OCI-LY3 (cell line): ENCODE results near the gene XPO6.

Experiments
- H2AFZ ChIP-seq: fragments of 200-600, 300-600 bp; shearing (Covaris generic); 2 replicates; pipeline ENCODE4 v1.6.0; 2014; ENCODE audit warnings: antibody characterized with exemption, low read depth, low read length
- H3K27ac ChIP-seq: fragments of 200-600, 300-600 bp; sonication (generic); 2 replicates; pipeline ENCODE4 v1.5.1; 2014; ENCODE audit warnings: mild to moderate bottlenecking, low read length, moderate library complexity, mixed read lengths
- H3K27me3 ChIP-seq: fragments of 200-600, 300-600 bp; sonication (generic); 2 replicates; pipeline ENCODE4 v1.6.1; 2014; ENCODE audit warnings: low read depth, low read length, mixed read lengths
- H3K36me3 ChIP-seq: fragments of 200-600, 300-600 bp; sonication (generic); replicated peaks from 2 replicates; pipeline ENCODE3; 2014; ENCODE audit warnings: low read depth, low read length, mixed read lengths
- H3K4me1 ChIP-seq: fragments of 300-600, 200-600 bp; sonication (generic); 2 replicates; pipeline ENCODE4 v1.6.1; 2014; ENCODE audit warnings: low read length, mixed read lengths
- H3K4me2 ChIP-seq: fragments of 200-600, 300-600 bp; sonication (generic); 2 replicates; pipeline ENCODE4 v1.6.1; 2014; ENCODE audit warnings: low read length, mixed read lengths
- H3K4me3 ChIP-seq: fragments of 300-600, 200-600 bp; sonication (generic); 2 replicates; pipeline ENCODE4 v1.5.1; 2014; ENCODE audit warnings: antibody characterized with exemption, mild to moderate bottlenecking, low read length, moderate library complexity
- H3K79me2 ChIP-seq: fragments of 300-600, 200-600 bp; shearing (Covaris generic); 2 replicates; pipeline ENCODE4 v1.6.1; 2014; ENCODE audit warnings: mild to moderate bottlenecking, low read length, mixed read lengths
- H3K9ac ChIP-seq: fragments of 300-600, 200-600 bp; shearing (Covaris generic); 2 replicates; pipeline ENCODE4 v1.6.0; 2014; ENCODE audit warnings: mild to moderate bottlenecking, low read length, moderate library complexity
- H3K9me3 ChIP-seq: fragments of 200-600, 300-600 bp; shearing (Covaris generic); 2 replicates; pipeline ENCODE4 v1.6.1; 2014; ENCODE audit warnings: low read length, mixed read lengths; ENCODE audit not compliant: insufficient read depth
- H4K20me1 ChIP-seq: fragments of 200-600, 300-600 bp; sonication (generic); 2 replicates; pipeline ENCODE4 v1.6.1; 2016; ENCODE audit warnings: low read length, mixed read lengths; ENCODE audit not compliant: insufficient read depth
- EZH2phosphoT487 ChIP-seq: fragments of 200-600 bp; shearing (Covaris generic); IDR thresholded peaks from 2 replicates; pipeline ENCODE4 v1.6.1; 2018; ENCODE audit warnings: antibody characterized with exemption, mixed run types, low read depth
- TF ChIP-seq, protein P1 (sequence below): fragments of 200-600, 300-600 bp; sonication (generic); IDR thresholded peaks from 2 replicates; pipeline ENCODE4 v1.5.1; 2014; ENCODE audit warnings: antibody characterized with exemption, low read length, low read depth

Gene XPO6

GRCh38 chr16:28207399-28207798 is 4.4 kb downstream of the XPO6 start:
- no peaks in the 10 kb centered on the region for H3K9me3 ChIP-seq
- peaks cover 72% of the 10 kb centered on the region for H4K20me1 ChIP-seq
- no peak overlapping the region for H3K9ac ChIP-seq
- no peak overlapping the region for H3K27ac ChIP-seq
- TF ChIP-seq EZH2phosphoT487, result no peak
- TF ChIP-seq, protein P1, sequence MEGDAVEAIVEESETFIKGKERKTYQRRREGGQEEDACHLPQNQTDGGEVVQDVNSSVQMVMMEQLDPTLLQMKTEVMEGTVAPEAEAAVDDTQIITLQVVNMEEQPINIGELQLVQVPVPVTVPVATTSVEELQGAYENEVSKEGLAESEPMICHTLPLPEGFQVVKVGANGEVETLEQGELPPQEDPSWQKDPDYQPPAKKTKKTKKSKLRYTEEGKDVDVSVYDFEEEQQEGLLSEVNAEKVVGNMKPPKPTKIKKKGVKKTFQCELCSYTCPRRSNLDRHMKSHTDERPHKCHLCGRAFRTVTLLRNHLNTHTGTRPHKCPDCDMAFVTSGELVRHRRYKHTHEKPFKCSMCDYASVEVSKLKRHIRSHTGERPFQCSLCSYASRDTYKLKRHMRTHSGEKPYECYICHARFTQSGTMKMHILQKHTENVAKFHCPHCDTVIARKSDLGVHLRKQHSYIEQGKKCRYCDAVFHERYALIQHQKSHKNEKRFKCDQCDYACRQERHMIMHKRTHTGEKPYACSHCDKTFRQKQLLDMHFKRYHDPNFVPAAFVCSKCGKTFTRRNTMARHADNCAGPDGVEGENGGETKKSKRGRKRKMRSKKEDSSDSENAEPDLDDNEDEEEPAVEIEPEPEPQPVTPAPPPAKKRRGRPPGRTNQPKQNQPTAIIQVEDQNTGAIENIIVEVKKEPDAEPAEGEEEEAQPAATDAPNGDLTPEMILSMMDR, result no peak
- H3K4me2 ChIP-seq, result no peak overlapping the region
- no peak overlapping the region for H2AFZ ChIP-seq
- no peak overlapping the region for H3K4me3 ChIP-seq
- H3K4me1 ChIP-seq, result peaks cover 38% of the 10 kb centered on the region
- H3K36me3 ChIP-seq, result peaks cover 71% of the 10 kb centered on the region
- H3K27me3 ChIP-seq, result no peaks in the 10 kb centered on the region
- H3K79me2 ChIP-seq, result peaks cover 94% of the 10 kb centered on the region

DNA sequence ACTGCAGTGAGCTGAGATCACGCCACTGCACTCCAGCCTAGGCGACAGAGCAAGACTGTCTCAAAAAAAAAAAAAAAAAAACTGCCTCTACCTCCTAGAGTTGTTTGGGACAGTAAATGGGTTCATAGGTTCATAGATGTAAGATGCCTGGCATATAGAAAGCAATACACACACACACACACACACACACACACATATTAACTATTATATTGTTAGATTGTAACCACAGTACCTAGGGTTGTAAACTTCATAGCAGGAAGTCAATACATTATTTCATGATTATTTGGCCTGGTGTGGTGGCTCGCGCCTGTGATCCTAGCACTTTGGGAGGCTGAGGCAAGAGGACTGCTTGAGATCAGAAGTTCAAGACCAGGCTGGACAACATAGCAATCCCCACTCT is 5.8 kb downstream of the XPO6 start:
- H3K36me3 ChIP-seq, result peaks cover 81% of the 10 kb centered on the region
- H3K4me1 ChIP-seq, result peaks cover 48% of the 10 kb centered on the region
- peaks cover 83% of the 10 kb centered on the region for H4K20me1 ChIP-seq
- H3K4me3 ChIP-seq, result no peak overlapping the region
- no peaks in the 10 kb centered on the region for H3K9me3 ChIP-seq
- H3K79me2 ChIP-seq, result peaks cover 100% of the 10 kb centered on the region
- H3K4me2 ChIP-seq, result no peak overlapping the region
- TF ChIP-seq, protein P1, result no peak
- no peak for TF ChIP-seq EZH2phosphoT487
- no peak overlapping the region for H2AFZ ChIP-seq
- no peak overlapping the region for H3K27ac ChIP-seq
- no peaks in the 10 kb centered on the region for H3K27me3 ChIP-seq
- H3K9ac ChIP-seq, result no peak overlapping the region

DNA sequence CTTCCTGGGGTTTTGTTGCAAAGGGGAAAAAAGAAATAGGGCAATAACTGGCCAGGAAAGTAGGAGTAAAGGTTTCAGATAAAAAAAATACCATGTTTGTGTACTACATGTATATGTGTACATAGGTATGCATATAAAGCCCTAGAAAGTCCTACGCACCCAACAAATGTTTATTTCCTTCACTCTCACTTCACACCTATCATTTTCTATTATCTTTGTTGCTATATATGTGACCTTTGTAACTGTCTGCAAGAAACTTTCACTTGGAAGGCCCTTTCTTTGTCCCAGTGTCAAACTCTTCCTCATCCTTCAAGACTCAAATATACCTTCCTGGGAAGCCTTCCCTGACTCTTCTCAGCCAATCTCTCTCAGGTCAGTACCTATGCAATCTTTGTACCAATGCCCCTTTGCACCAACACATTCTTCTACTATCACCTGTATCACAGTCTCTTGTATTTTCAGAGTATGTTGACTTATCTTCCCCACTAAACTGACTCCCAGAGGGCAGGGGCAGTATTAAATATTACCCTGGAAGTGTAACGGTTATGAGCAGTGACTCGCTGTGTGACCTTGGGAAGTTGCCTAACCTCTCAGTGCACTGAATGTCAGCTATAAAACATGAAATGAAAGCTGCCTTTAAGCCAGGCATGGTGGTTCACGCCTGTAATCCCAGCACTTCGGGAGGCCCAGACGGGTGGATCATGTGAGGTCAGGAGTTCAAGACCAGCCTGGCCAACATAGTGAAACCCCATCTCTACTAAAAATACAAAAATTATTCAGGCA is 6.5 kb downstream of the XPO6 start:
- Histone ChIP-seq H3K9ac (no peak overlapping the region), H3K27me3 (no peaks in the 10 kb centered on the region), H3K4me3 (no peak overlapping the region), H3K9me3 (no peaks in the 10 kb centered on the region), H3K27ac (no peak overlapping the region), H2AFZ (no peak overlapping the region), H3K79me2 (peaks cover 100% of the 10 kb centered on the region), H3K36me3 (peaks cover 82% of the 10 kb centered on the region), H4K20me1 (peaks cover 82% of the 10 kb centered on the region), H3K4me2 (no peak overlapping the region), H3K4me1 (peaks cover 48% of the 10 kb centered on the region)
- no peak for TF ChIP-seq EZH2phosphoT487
- TF ChIP-seq, protein P1, result no peak

DNA sequence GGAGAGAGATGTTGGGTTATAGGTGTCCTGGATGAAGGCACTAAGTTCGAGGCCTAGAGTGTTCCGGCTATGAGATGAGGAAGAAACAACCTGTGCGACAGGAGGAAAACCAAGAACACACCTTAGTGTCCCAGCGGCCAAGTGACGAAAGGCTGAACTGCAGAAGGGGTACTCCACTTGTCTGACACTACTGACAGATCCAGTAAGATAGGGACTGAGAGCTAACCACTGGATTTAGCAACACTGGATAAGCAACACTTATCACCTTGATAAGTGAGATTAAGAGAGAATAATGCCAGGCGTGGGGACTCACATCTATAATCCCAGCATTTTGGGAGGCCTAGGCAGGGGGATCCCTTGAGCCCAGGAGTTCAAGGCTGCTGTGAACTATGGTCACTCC is 7.1 kb downstream of the XPO6 start:
- Histone ChIP-seq H3K27ac (no peak overlapping the region), H3K4me1 (peaks cover 41% of the 10 kb centered on the region)

More for the DNA sequence above, 7.1 kb downstream of the XPO6 start:
- Histone ChIP-seq H2AFZ (no peak overlapping the region), H3K36me3 (peaks cover 80% of the 10 kb centered on the region), H3K4me2 (no peak overlapping the region), H3K79me2 (peaks cover 100% of the 10 kb centered on the region), H3K9ac (no peak overlapping the region), H3K9me3 (no peaks in the 10 kb centered on the region), H4K20me1 (peaks cover 79% of the 10 kb centered on the region), H3K4me3 (no peak overlapping the region), H3K27me3 (no peaks in the 10 kb centered on the region)
- TF ChIP-seq, protein P1, result no peak
- TF ChIP-seq EZH2phosphoT487, result no peak
